Small intestine (tissue), 7 donors: ENCODE measurements around the gene MAP3K20. TPM values are rescaled to one million over a fixed set of nuclear protein-coding genes. Genes with fewer than 3 reads are reported as not detected.
"Not testable (repeated sequence)": the region's sequence is repeated elsewhere in the genome, so short reads cannot be mapped to it uniquely, and the experiment has no call there.

Experiments used
- DNase-seq, 2 donors: peaks; one replicate each; pipeline versions ENCODE4 v3.0.0 to v3.0.0-alpha.2; 2013
- FAIRE-seq: peaks from 2 replicates; lab custom pipeline; 2012; peaks lifted over from hg19 to GRCh38; lab: Jason Lieb, UNC
- H3K27ac ChIP-seq, 3 donors: one replicate each; pipeline ENCODE4 v1.5.1; 2013; ENCODE audit warnings: low read length in 2 of 3, mild to moderate bottlenecking in 2 of 3, control low read depth in 1 of 3, inconsistent platforms in 1 of 3, low read depth in 1 of 3, moderate library complexity in 1 of 3
- H3K27me3 ChIP-seq, 3 donors: one replicate each; pipeline ENCODE4 v1.6.1; 2013; ENCODE audit warnings: low read length in 3 of 3, inconsistent platforms in 1 of 3; ENCODE audit not compliant: control insufficient read depth in 3 of 3, insufficient read depth in 3 of 3
- H3K36me3 ChIP-seq, 3 donors: one replicate each; pipeline ENCODE4 v1.6.1; 2013; ENCODE audit warnings: low read length in 3 of 3, inconsistent platforms in 1 of 3, low read depth in 1 of 3, mild to moderate bottlenecking in 1 of 3, moderate library complexity in 1 of 3; ENCODE audit not compliant: control insufficient read depth in 3 of 3, insufficient read depth in 2 of 3
- H3K4me1 ChIP-seq, 3 donors: one replicate each; pipeline ENCODE4 v1.6.1; 2013; ENCODE audit warnings: low read length in 2 of 3, inconsistent platforms in 1 of 3, low read depth in 1 of 3, mild to moderate bottlenecking in 1 of 3, moderate library complexity in 1 of 3; ENCODE audit not compliant: control insufficient read depth in 3 of 3, insufficient read depth in 2 of 3
- H3K4me3 ChIP-seq, 3 donors: one replicate each; pipeline ENCODE4 v1.5.1; 2013; ENCODE audit warnings: low read length in 3 of 3, control low read depth in 1 of 3, inconsistent platforms in 1 of 3, low read depth in 1 of 3, mild to moderate bottlenecking in 1 of 3, moderate library complexity in 1 of 3
- H3K9me3 ChIP-seq, 2 donors: one replicate each; pipeline ENCODE4 v1.6.1; 2013; ENCODE audit warnings: low read depth in 1 of 2, low read length in 1 of 2; ENCODE audit not compliant: control insufficient read depth in 2 of 2, insufficient read depth in 1 of 2
- WGBS, 3 donors: extraction: QIAGEN DNeasy Blood & Tissue Kit; methylation state at CpG; one replicate each; pipeline ENCODE4 v1.1.7; 2013; 5-methylcytosine and 5-hydroxymethylcytosine counted together
- polyA plus RNA-seq, 4 donors: library from polyadenylated mRNA; stranded (reverse) in 3 of 4; unstranded in 1 of 4; fragments of 200-250 nt in 3 of 4; fragments of 120-200 nt in 1 of 4; gene quantifications; one replicate each; pipeline versions ENCODE4 v1.2.1 to v1.2.3, GENCODE V29; 2013
- donor health status: healthy with polysubstance abuse.
- donor health status: control.
- donor health status: control.
- donor health status: Bipolar disorder and iron deficiency.
- donor health status: healthy.

The MAP3K20 gene
- polyA plus RNA-seq, 4 donors = 2.0 to 24.5 (median 13.5) TPM

DNA sequence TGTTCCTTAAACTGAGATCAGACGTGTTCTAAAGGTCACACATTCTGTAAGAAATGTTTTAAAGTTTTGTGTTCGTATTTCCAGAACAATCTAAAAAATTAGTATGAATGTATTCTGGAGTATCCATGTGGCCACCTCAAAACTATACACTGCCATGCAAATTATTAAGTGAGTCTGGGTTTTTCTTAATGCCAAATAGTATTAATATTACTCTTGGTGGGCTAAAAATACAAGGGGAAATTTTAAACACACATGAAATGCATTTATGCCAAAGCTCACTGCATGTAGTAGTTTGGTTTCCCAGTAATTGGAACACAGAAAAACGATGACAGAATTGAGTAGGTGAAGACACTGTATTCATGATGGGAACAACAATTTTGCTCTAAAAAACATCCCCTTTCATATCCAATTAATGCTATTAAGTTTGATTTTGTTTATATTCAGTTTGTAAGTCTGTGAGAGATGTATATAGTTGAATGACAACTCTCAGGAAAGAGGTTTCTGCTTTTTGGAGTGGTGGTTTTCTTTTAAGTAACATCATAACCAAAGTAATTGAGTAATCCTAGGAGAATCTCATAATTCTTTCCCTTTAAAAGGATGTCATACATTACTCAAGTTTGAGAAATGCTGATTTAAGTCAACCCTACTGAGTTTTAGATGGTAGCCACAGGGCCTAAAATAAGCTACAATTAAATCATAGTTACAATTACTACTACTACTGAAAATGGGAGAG lies 203.3 kb downstream of the MAP3K20 start:
- H3K4me1 ChIP-seq = no peaks in the 10 kb centered on the region
- DNase-seq (no peak), FAIRE-seq (no peak)
- H3K27ac ChIP-seq = no peak overlapping the region
- no peak overlapping the region for H3K4me3 ChIP-seq
- peaks cover 0 to 11% of the 10 kb centered on the region in 2 donors for H3K9me3 ChIP-seq
- H3K36me3 ChIP-seq = no peaks in the 10 kb centered on the region
- 75 to 83% (median 81%) methylated on average over 3 of the region's 3 CpGs for WGBS, 3 donors
- H3K27me3 ChIP-seq = no peaks in the 10 kb centered on the region

DNA sequence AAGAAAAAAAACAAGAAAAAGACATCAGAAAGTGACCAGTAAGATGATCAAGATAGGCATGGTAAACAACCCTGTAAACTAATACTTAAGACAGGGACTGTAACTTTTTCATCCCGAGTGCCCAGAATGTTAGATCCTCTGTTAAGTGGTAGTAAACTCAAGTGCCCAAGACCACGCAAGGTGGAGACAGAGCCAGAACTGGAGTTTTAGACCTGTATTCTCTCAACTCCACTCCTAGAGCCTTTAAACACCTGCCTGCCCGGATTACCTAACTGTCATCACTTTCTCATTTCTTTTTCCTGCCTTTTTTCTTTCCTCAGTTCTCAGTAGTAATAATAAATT lies 203.9 kb downstream of the MAP3K20 start:
- H3K4me1 ChIP-seq = no peaks in the 10 kb centered on the region
- H3K36me3 ChIP-seq = no peaks in the 10 kb centered on the region
- 79 to 81% (median 81%) methylated on average over 3 of the region's 3 CpGs for WGBS, 3 donors

DNA sequence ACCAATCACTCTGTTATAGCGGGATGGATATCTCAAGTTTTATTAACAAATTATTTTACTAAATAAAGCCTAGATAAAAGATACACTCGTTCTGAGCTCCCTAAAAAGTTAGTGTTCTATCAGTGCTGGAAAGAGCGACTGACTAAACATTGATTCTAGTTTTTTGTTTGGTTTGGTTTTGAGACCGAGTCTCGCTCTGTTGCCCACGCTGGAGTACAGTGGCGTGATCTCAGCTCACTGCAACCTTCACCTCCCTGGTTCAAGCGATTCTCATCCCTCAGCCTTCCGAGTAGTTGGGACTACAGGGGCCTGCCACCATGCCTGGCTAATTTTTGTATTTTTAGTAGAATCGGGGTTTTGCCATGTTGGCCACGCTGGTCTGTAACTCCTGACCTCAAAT lies 205.2 kb downstream of the MAP3K20 start:
- H3K4me1 ChIP-seq = no peaks in the 10 kb centered on the region
- H3K4me3 ChIP-seq = no peak overlapping the region
- no peaks in the 10 kb centered on the region for H3K36me3 ChIP-seq
- FAIRE-seq = no peak
- 67 to 91% (median 85%) methylated on average over 11 of the region's 11 CpGs for WGBS, 3 donors
- H3K27ac ChIP-seq = no peak overlapping the region
- peaks cover 0 to 5% of the 10 kb centered on the region in 2 donors for H3K9me3 ChIP-seq
- H3K27me3 ChIP-seq = no peaks in the 10 kb centered on the region
- DNase-seq = no peak

More for the DNA sequence above, 203.9 kb downstream of the MAP3K20 start:
- Histone ChIP-seq H3K27me3 (no peaks in the 10 kb centered on the region), H3K4me3 (no peak overlapping the region), H3K9me3 (peaks cover 0 to 6% of the 10 kb centered on the region in 2 donors), H3K27ac (no peak overlapping the region)
- no peak for DNase-seq
- FAIRE-seq = no peak

DNA sequence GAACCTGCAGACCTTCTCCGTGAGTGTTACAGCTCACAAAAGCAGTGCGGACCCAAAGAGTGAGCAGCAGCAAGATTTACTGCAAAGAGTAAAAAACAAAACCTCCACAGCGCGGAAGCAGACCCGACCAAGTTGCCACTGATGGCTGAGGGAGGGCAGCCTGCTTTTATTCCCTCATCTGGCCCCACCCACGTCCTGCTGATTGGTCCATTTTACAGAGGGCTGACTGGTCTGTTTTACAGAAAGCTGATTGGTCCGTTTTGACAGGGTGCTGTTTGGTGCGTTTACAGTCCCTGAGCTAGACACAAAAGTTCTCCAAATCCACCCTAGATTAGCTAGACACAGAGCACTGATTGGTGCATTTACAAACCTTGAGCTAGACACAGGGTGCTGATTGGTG lies 206.3 kb downstream of the MAP3K20 start:
- not testable (repeated sequence) for DNase-seq, H3K27me3 ChIP-seq, H3K4me1 ChIP-seq, FAIRE-seq, H3K4me3 ChIP-seq, H3K9me3 ChIP-seq, H3K36me3 ChIP-seq, H3K27ac ChIP-seq
- WGBS, 3 donors = 87 to 96% (median 93%) methylated on average over 8 of the region's 8 CpGs

DNA sequence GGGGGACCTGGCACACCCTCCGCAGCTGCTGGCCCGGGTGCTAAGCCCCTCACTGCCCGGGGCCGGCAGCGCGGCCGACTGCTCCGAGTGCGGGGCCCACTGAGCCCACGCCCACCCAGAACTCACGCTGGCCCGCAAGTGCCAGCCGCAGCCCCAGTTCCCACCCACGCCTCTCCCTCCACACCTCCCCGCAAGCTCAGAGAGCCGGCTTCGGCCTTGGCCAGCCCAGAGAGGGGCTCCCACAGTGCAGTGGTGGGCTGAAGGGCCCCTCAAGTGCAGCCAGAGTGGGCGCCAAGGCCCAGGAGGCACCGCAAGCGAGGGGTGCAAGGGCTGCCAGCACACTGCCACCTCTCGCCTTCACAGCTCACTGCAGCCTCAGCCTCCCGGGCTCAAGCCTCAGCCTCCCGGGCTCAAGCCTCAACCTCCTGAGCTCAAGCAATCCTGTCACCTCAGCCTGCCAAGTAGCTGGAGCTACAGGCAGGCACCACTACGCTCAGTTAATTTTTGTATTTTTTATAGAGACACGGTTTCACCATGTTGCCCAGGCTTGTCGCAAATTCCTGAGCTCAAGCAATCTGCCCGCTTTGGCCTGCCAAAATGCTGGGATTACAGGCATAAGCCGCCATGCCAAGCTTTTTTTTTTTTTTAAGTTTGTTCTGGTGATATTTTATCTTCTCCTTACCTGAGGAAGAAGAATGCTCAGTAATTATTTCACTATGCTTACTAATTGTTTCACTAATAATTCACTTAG lies 207.3 kb downstream of the MAP3K20 start:
- Histone ChIP-seq H3K4me1 (no peaks in the 10 kb centered on the region), H3K9me3 (peaks cover 0 to 5% of the 10 kb centered on the region in 2 donors), H3K27me3 (no peaks in the 10 kb centered on the region), H3K27ac (no peak overlapping the region), H3K4me3 (no peak overlapping the region), H3K36me3 (no peaks in the 10 kb centered on the region)
- DNase-seq (no peak), FAIRE-seq (no peak)
- WGBS, 3 donors = 95 to 98% (median 95%) methylated on average over 26 to 28 of the region's 28 CpGs

DNA sequence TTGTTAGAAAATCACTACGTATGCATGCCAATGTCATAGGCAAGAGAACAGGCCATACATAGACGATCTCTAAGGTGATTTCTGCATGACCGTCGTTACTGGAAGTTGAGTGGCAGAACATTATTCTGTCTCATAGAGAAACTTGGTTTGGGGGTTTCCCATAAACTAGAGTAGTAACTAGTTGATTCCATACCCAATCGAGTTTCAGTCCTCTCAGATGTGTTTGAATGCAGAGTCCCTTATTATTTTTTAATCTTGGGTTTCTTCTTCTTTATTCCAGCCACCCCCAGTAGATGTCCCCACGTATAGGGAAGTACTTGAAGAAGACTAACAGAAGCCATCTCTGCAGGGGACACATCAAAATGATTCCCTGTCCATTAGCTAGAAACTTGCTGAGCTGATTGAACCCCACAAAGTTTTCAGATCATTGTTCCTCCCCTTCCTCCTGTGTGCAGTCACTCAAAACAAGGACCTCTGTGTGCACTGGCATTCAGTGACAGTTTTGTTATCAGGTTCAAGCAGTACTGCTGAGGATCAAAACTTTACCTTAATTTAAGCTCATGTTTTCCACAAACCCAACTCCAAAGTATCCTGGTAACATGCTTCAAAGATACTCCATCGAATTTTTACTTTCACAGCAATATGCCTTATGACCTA lies 210.6 kb downstream of the MAP3K20 start:
- Histone ChIP-seq H3K4me1 (no peaks in the 10 kb centered on the region), H3K4me3 (no peak overlapping the region), H3K9me3 (peaks cover 0 to 8% of the 10 kb centered on the region in 2 donors), H3K27ac (no peak overlapping the region), H3K27me3 (no peaks in the 10 kb centered on the region), H3K36me3 (no peaks in the 10 kb centered on the region)
- no peak for FAIRE-seq
- no peak for DNase-seq
- WGBS, 3 donors = 51 to 74% (median 64%) methylated on average over 7 of the region's 7 CpGs

DNA sequence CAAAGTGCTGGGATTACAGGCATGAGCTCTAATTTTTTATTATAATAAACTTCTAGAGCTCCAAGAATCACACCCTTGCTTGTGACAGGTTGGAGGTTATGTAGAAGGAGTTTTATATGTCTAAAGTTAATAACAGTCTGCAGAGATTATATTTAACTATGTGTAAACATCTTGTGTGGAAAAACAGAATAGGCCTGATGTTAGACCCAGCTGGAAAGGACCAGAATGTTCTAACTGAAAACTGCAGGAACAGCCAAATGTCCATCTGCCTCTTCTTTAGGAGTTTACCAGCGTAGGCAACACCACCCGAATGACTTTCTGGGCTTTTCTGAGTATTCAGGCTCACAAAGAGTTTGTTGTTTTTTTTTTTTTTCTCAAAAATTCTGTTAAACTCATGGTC lies 211.9 kb downstream of the MAP3K20 start:
- DNase-seq (no peak), FAIRE-seq (no peak)
- 56 to 85% (median 85%) methylated on average over 2 of the region's 2 CpGs for WGBS, 3 donors
- no peak overlapping the region for H3K4me3 ChIP-seq
- no peaks in the 10 kb centered on the region for H3K36me3 ChIP-seq
- H3K27me3 ChIP-seq = no peaks in the 10 kb centered on the region
- no peaks in the 10 kb centered on the region for H3K4me1 ChIP-seq
- peaks cover 0 to 14% of the 10 kb centered on the region in 2 donors for H3K9me3 ChIP-seq
- no peak overlapping the region for H3K27ac ChIP-seq

DNA sequence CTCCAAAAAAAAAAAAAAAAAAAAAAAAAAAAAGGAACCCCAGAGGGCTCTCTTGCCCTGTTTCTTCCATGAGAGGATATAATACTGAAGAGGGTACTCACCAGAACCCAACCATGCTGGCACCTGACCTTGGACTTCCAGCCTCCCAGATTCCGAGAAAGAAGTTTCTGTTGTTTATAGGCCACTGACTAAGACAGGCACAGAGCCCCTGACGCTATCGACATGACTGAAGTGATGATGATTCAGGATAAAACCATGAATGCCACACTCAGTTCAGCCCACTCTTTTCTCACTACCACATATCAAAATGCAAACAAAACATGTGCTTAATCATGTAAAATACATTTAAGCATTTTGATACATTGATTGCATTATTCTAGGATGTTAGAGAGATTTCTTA lies 212.9 kb downstream of the MAP3K20 start:
- peaks cover 0 to 10% of the 10 kb centered on the region in 2 donors for H3K9me3 ChIP-seq
- no peak overlapping the region for H3K27ac ChIP-seq
- DNase-seq = no peak
- 76 to 81% (median 81%) methylated on average over 3 of the region's 3 CpGs for WGBS, 3 donors
- no peaks in the 10 kb centered on the region for H3K36me3 ChIP-seq
- no peaks in the 10 kb centered on the region for H3K4me1 ChIP-seq
- FAIRE-seq = no peak
- H3K4me3 ChIP-seq = no peak overlapping the region
- no peaks in the 10 kb centered on the region for H3K27me3 ChIP-seq
